Stimulated activated CD8-positive, alpha-beta memory T cell treated with anti-CD3 and anti-CD28 coated beads, Interleukin-2, amount 100 ng/mL, for 48 hours (primary cell): ENCODE results near the gene PPTC7.
A peak's percentile ranks its signal among the peaks of the same experiment; 100 is the strongest.
"Not testable (repeated sequence)": the region's sequence is repeated elsewhere in the genome, so short reads cannot be mapped to it uniquely, and the experiment has no call there.

ENCODE experiments used
- DNase-seq, 2 donors: peaks; one replicate each; pipeline ENCODE4 v3.0.0-alpha.2; 2020; ENCODE audit warnings: low read depth in 2 of 2

Gene PPTC7

GRCh38 chr12:110583137-110584059 lies at the start of gene PPTC7:
Gene PPTC7 (minus strand): TSS chr12:110583318. CDS start chr12:110583031, 287 bp downstream.
- peak; percentile 95 to 96 for DNase-seq

GRCh38 chr12:110627500-110628195 lies 44.5 kb upstream of the PPTC7 start:
- no peak for DNase-seq

- no peak for DNase-seq
Observed at GRCh38 chr12:110622582-110622981, 39.5 kb upstream of the PPTC7 start.

GRCh38 chr12:110619534-110619953 lies 36.4 kb upstream of the PPTC7 start:
- DNase-seq, result peak in 1 of 2 donors; percentile 7

- DNase-seq, result no peak
Observed at GRCh38 chr12:110616471-110617115, 33.5 kb upstream of the PPTC7 start.

- no peak for DNase-seq
Observed at GRCh38 chr12:110615171-110615570, 32.1 kb upstream of the PPTC7 start.

- DNase-seq, result peak; percentile 97
Observed at GRCh38 chr12:110613771-110614684, 30.9 kb upstream of the PPTC7 start, which contains the start of gene TCTN1. Gene TCTN1 (plus strand): TSS chr12:110614129. CDS start chr12:110614183, 54 bp downstream.

- no peak for DNase-seq
Observed at GRCh38 chr12:110613071-110613770, 30.1 kb upstream of the PPTC7 start.

- no peak for DNase-seq
Observed at GRCh38 chr12:110606253-110606611, 23.1 kb upstream of the PPTC7 start.

- DNase-seq, result not testable (repeated sequence)
Observed at GRCh38 chr12:110602085-110602814, 19.1 kb upstream of the PPTC7 start.

- no peak for DNase-seq
Observed at GRCh38 chr12:110600254-110600653, 17.1 kb upstream of the PPTC7 start.

- DNase-seq, result no peak
Observed at GRCh38 chr12:110599334-110599733, 16.2 kb upstream of the PPTC7 start.

GRCh38 chr12:110597885-110598284 lies 14.8 kb upstream of the PPTC7 start:
- DNase-seq, result no peak

GRCh38 chr12:110592919-110593318 lies 9.8 kb upstream of the PPTC7 start:
- not testable (repeated sequence) for DNase-seq

GRCh38 chr12:110592078-110592477 lies 9.0 kb upstream of the PPTC7 start:
- DNase-seq, result no peak

GRCh38 chr12:110591451-110592051 lies 8.4 kb upstream of the PPTC7 start:
- no peak for DNase-seq

GRCh38 chr12:110590806-110591326 lies 7.7 kb upstream of the PPTC7 start:
- DNase-seq, result no peak

- no peak for DNase-seq
Observed at GRCh38 chr12:110590059-110590458, 6.9 kb upstream of the PPTC7 start.

GRCh38 chr12:110587102-110587501 lies 4.0 kb upstream of the PPTC7 start:
- DNase-seq, result not testable (repeated sequence)
